Measurements from ENCODE around the gene ROS1. TPM values are rescaled to one million over a fixed set of nuclear protein-coding genes. Genes with fewer than 3 reads are reported as not detected.

Gene ROS1
- polyA plus RNA-seq, 3 donors: not detected

- no CpG with 5 or more reads among the region's 1 CpG for WGBS (ENCODE audit: insufficient coverage)
- intact Hi-C loops (cut with micrococcal nuclease): no loop called here
- no peaks in the 10 kb centered on the region for H3K36me3 Mint-ChIP-seq
Observed at GRCh38 chr6:117399924-117400323, 25.8 kb downstream of the ROS1 start.

GRCh38 chr6:117399126-117399525, 26.6 kb downstream of the ROS1 start:
- no peak for DNase-seq
- no peaks in the 10 kb centered on the region for H3K36me3 ChIP-seq (replicated peaks in 1 of 2; ENCODE audit: control insufficient read depth in 1 of 2, insufficient read depth in 2 of 2, low read length in 2 of 2)
- H3K27me3 ChIP-seq (ENCODE audit: control insufficient read depth in 2 of 2, insufficient read depth in 2 of 2, low read length in 2 of 2): no peaks in the 10 kb centered on the region
- 95% methylated on average over 4 of the region's 5 CpGs for WGBS (ENCODE audit: insufficient coverage)
- no peak overlapping the region for H2AFZ ChIP-seq (ENCODE audit: insufficient read depth, low read depth, low read length, poor library complexity, severe bottlenecking)
- no peaks in the 10 kb centered on the region for H3K79me2 ChIP-seq (ENCODE audit: insufficient read depth, low read length)
- Mint-ChIP-seq H3K27me3 (ENCODE audit: low read depth in 3 of 3) (peaks cover 0 to 3% (median 0%) of the 10 kb centered on the region in 3 donors), H3K36me3 (no peaks in the 10 kb centered on the region), H3K4me3 (no peak overlapping the region), H3K4me1 (no peaks in the 10 kb centered on the region), H3K27ac (no peak overlapping the region), H3K9me3 (no peaks in the 10 kb centered on the region)
- no peak overlapping the region for H3K27ac ChIP-seq (ENCODE audit: low read depth in 1 of 2, low read length in 2 of 2)
- H3K9ac ChIP-seq (ENCODE audit: insufficient read depth, low read length, poor library complexity, severe bottlenecking): no peak overlapping the region
- H3K9me3 ChIP-seq (replicated peaks in 1 of 2; ENCODE audit: control insufficient read depth in 1 of 2, insufficient read depth in 1 of 2, low read length in 2 of 2): no peaks in the 10 kb centered on the region
- no peaks in the 10 kb centered on the region for H3K4me1 ChIP-seq (ENCODE audit: control insufficient read depth in 1 of 2, insufficient read depth in 2 of 2, low read length in 2 of 2)
- no peaks in the 10 kb centered on the region for H4K20me1 ChIP-seq (ENCODE audit: insufficient read depth, low read length)
- no peak overlapping the region for H3K4me2 ChIP-seq (replicated peaks; ENCODE audit: extremely low read depth, low read length, poor library complexity, severe bottlenecking)
- intact Hi-C loops (cut with micrococcal nuclease): no loop called here
- no peak overlapping the region for H3K4me3 ChIP-seq (replicated peaks in 1 of 3; ENCODE audit: low read depth in 2 of 3, low read length in 3 of 3)
- TF ChIP-seq CTCF (IDR thresholded peaks at IDR 0.05): no peak

More at GRCh38 chr6:117399924-117400323, 25.8 kb downstream of the ROS1 start:
- no peaks in the 10 kb centered on the region for H3K4me1 Mint-ChIP-seq
- Histone ChIP-seq H3K27ac (ENCODE audit: low read depth in 1 of 2, low read length in 2 of 2) (no peak overlapping the region), H4K20me1 (ENCODE audit: insufficient read depth, low read length) (no peaks in the 10 kb centered on the region), H2AFZ (ENCODE audit: insufficient read depth, low read depth, low read length, poor library complexity, severe bottlenecking) (no peak overlapping the region), H3K9me3 (replicated peaks in 1 of 2; ENCODE audit: control insufficient read depth in 1 of 2, insufficient read depth in 1 of 2, low read length in 2 of 2) (no peaks in the 10 kb centered on the region), H3K9ac (ENCODE audit: insufficient read depth, low read length, poor library complexity, severe bottlenecking) (no peak overlapping the region), H3K36me3 (replicated peaks in 1 of 2; ENCODE audit: control insufficient read depth in 1 of 2, insufficient read depth in 2 of 2, low read length in 2 of 2) (no peaks in the 10 kb centered on the region), H3K79me2 (ENCODE audit: insufficient read depth, low read length) (no peaks in the 10 kb centered on the region), H3K4me1 (ENCODE audit: control insufficient read depth in 1 of 2, insufficient read depth in 2 of 2, low read length in 2 of 2) (no peaks in the 10 kb centered on the region), H3K4me3 (replicated peaks in 1 of 3; ENCODE audit: low read depth in 2 of 3, low read length in 3 of 3) (no peak overlapping the region), H3K4me2 (replicated peaks; ENCODE audit: extremely low read depth, low read length, poor library complexity, severe bottlenecking) (no peak overlapping the region), H3K27me3 (ENCODE audit: control insufficient read depth in 2 of 2, insufficient read depth in 2 of 2, low read length in 2 of 2) (no peaks in the 10 kb centered on the region)
- no peak for DNase-seq
- H3K27me3 Mint-ChIP-seq (ENCODE audit: low read depth in 3 of 3): no peaks in the 10 kb centered on the region
- no peak for TF ChIP-seq CTCF (IDR thresholded peaks at IDR 0.05)
- no peaks in the 10 kb centered on the region for H3K9me3 Mint-ChIP-seq
- H3K27ac Mint-ChIP-seq: no peak overlapping the region
- H3K4me3 Mint-ChIP-seq: no peak overlapping the region

Data from CD14-positive monocyte (primary cell).